ENCODE data around the gene KLF7.

The KLF7 gene

GRCh38 chr2:207088839-207089238 is 76.9 kb downstream of the KLF7 start:
- DNase-seq, result peak; percentile 80

- peak; percentile 96 for DNase-seq
Observed at GRCh38 chr2:207088276-207088675, 77.5 kb downstream of the KLF7 start.

- DNase-seq, result no peak
Observed at GRCh38 chr2:207087046-207087902, 78.5 kb downstream of the KLF7 start.

- DNase-seq, result no peak
Observed at GRCh38 chr2:207086136-207086535, 79.6 kb downstream of the KLF7 start.

- peak; percentile 17 for DNase-seq
Observed at GRCh38 chr2:207085110-207085509, 80.6 kb downstream of the KLF7 start.

- no peak for DNase-seq
Observed at GRCh38 chr2:207083361-207084110, 82.2 kb downstream of the KLF7 start.

- DNase-seq, result peak; percentile 52
Observed at GRCh38 chr2:207082619-207083018, 83.1 kb downstream of the KLF7 start.

GRCh38 chr2:207078186-207078798 is 87.5 kb downstream of the KLF7 start:
- no peak for DNase-seq

- DNase-seq, result no peak
Observed at GRCh38 chr2:207077266-207077665, 88.5 kb downstream of the KLF7 start.

- no peak for DNase-seq
Observed at GRCh38 chr2:207075456-207075855, 90.3 kb downstream of the KLF7 start.

GRCh38 chr2:207073801-207074678 is 91.7 kb downstream of the KLF7 start:
- DNase-seq, result peak; percentile 75

GRCh38 chr2:207073412-207073800 is 92.3 kb downstream of the KLF7 start:
- no peak for DNase-seq

- DNase-seq, result no peak
Observed at GRCh38 chr2:207072571-207072970, 93.2 kb downstream of the KLF7 start.

- DNase-seq, result no peak
Observed at GRCh38 chr2:207071820-207072219, 93.9 kb downstream of the KLF7 start.

- no peak for DNase-seq
Observed at GRCh38 chr2:207067473-207067872, 98.3 kb downstream of the KLF7 start.

- no peak for DNase-seq
Observed at GRCh38 chr2:207066791-207067460, 98.8 kb downstream of the KLF7 start.

- no peak for DNase-seq
Observed at GRCh38 chr2:207066166-207066565, 99.6 kb downstream of the KLF7 start.

GRCh38 chr2:207064128-207064690 is 101.5 kb downstream of the KLF7 start:
- no peak for DNase-seq

- no peak for DNase-seq
Observed at GRCh38 chr2:207061181-207061580, 104.6 kb downstream of the KLF7 start.

- DNase-seq, result peak; percentile 29
Observed at GRCh38 chr2:207055257-207055656, 110.5 kb downstream of the KLF7 start.

GRCh38 chr2:207054521-207054920 is 111.2 kb downstream of the KLF7 start:
- peak; percentile 25 for DNase-seq
